ENCODE results near the gene NLRC4.
"Not testable (repeated sequence)": the region's sequence is repeated elsewhere in the genome, so short reads cannot be mapped to it uniquely, and the experiment has no call there.

Gene NLRC4

GRCh38 chr2:32246911-32247310 is 17.8 kb downstream of the NLRC4 start:
- in situ Hi-C loops (cut with MboI; ENCODE audit: low sequenced_read_pairs), result no loop called here

- in situ Hi-C loops (cut with MboI; ENCODE audit: low sequenced_read_pairs), result no loop called here
Measured at GRCh38 chr2:32242331-32242730, 22.4 kb downstream of the NLRC4 start.

GRCh38 chr2:32237996-32238395 is 26.7 kb downstream of the NLRC4 start:
- in situ Hi-C loops (cut with MboI; ENCODE audit: low sequenced_read_pairs), result no loop called here

- in situ Hi-C loops (cut with MboI; ENCODE audit: low sequenced_read_pairs), result no loop called here
Measured at GRCh38 chr2:32237488-32237887, 27.2 kb downstream of the NLRC4 start.

GRCh38 chr2:32235315-32235714 is 29.4 kb downstream of the NLRC4 start:
- in situ Hi-C loops (cut with MboI; ENCODE audit: low sequenced_read_pairs), result no loop called here

- in situ Hi-C loops (cut with MboI; ENCODE audit: low sequenced_read_pairs), result no loop called here
Measured at GRCh38 chr2:32231959-32232358, 32.7 kb downstream of the NLRC4 start.

- in situ Hi-C loops (cut with MboI; ENCODE audit: low sequenced_read_pairs), result no loop called here
Measured at GRCh38 chr2:32229635-32230034, 35.1 kb downstream of the NLRC4 start.

GRCh38 chr2:32228181-32228580 is 36.5 kb downstream of the NLRC4 start:
- in situ Hi-C loops (cut with MboI; ENCODE audit: low sequenced_read_pairs), result no loop called here

- in situ Hi-C loops (cut with MboI; ENCODE audit: low sequenced_read_pairs), result no loop called here
Measured at GRCh38 chr2:32227492-32227891, 37.2 kb downstream of the NLRC4 start.

- in situ Hi-C loops (cut with MboI; ENCODE audit: low sequenced_read_pairs), result no loop called here
Measured at GRCh38 chr2:32222966-32223365, 41.7 kb downstream of the NLRC4 start.

GRCh38 chr2:32220445-32220844 is 44.2 kb downstream of the NLRC4 start:
- in situ Hi-C loops (cut with MboI; ENCODE audit: low sequenced_read_pairs), result no loop called here

GRCh38 chr2:32212295-32212694 is 52.4 kb downstream of the NLRC4 start:
- in situ Hi-C loops (cut with MboI; ENCODE audit: low sequenced_read_pairs), result no loop called here

- in situ Hi-C loops (cut with MboI; ENCODE audit: low sequenced_read_pairs), result no loop called here
Measured at GRCh38 chr2:32210767-32211408, 53.8 kb downstream of the NLRC4 start.

GRCh38 chr2:32203428-32203827 is 61.3 kb downstream of the NLRC4 start:
- in situ Hi-C loops (cut with MboI; ENCODE audit: low sequenced_read_pairs), result not testable (repeated sequence)

GRCh38 chr2:32200814-32201213 is 63.9 kb downstream of the NLRC4 start:
- in situ Hi-C loops (cut with MboI; ENCODE audit: low sequenced_read_pairs), result no loop called here

- in situ Hi-C loops (cut with MboI; ENCODE audit: low sequenced_read_pairs), result no loop called here
Measured at GRCh38 chr2:32192418-32192817, 72.3 kb downstream of the NLRC4 start.

GRCh38 chr2:32189011-32189410 is 75.7 kb downstream of the NLRC4 start:
- in situ Hi-C loops (cut with MboI; ENCODE audit: low sequenced_read_pairs), result no loop called here

- in situ Hi-C loops (cut with MboI; ENCODE audit: low sequenced_read_pairs), result no loop called here
Measured at GRCh38 chr2:32182667-32183066, 82.0 kb downstream of the NLRC4 start.

Measured in HL-60/S4 (cell line).